ENCODE data around the gene SLC38A6. TPM values are rescaled to one million over a fixed set of nuclear protein-coding genes. Genes with fewer than 3 reads are reported as not detected.
A peak's percentile ranks its signal among the peaks of the same experiment; 100 is the strongest.

SLC38A6 gene
- total RNA-seq, 4 donors from 2014 or later = 16.1 to 47.7 (median 32.4) TPM

DNA sequence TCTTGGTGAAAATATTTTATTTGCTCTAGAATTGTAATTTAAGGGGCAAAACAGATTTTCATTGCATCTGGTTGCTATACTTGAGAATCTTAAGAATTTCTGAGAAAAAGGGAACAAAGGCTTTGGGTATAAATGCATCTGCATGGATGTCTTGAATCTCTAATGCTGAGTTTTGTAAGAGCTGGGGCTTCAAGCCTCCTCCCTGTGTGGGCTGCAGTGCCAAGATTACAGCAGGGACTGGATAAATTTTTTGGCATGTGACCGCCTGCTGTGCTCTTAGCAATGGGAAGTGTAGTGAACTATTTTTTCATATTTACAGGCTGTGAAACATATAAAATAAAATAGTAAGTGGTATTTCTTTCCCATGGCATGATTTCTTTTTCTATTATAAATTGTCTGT, 70.0 kb downstream of the SLC38A6 start:
- Histone ChIP-seq H3K4me3 (replicated peaks in 1 of 3) (no peak overlapping the region), H3K27ac (no peak overlapping the region), H3K27me3 (no peaks in the 10 kb centered on the region), H3K36me3 (no peaks in the 10 kb centered on the region), H3K9me3 (no peaks in the 10 kb centered on the region), H3K4me1 (no peaks in the 10 kb centered on the region)
- peak in 1 of 2 donors; percentile 5 for DNase-seq
- TF ChIP-seq CTCF (IDR thresholded peaks at IDR 0.05) (no peak), POLR2A (IDR thresholded peaks at IDR 0.05) (no peak)
- WGBS, 2 donors = 82 to 84% methylated on average over 1 of the region's 1 CpG
- intact Hi-C loops (cut with DNase I) = no loop called here

DNA sequence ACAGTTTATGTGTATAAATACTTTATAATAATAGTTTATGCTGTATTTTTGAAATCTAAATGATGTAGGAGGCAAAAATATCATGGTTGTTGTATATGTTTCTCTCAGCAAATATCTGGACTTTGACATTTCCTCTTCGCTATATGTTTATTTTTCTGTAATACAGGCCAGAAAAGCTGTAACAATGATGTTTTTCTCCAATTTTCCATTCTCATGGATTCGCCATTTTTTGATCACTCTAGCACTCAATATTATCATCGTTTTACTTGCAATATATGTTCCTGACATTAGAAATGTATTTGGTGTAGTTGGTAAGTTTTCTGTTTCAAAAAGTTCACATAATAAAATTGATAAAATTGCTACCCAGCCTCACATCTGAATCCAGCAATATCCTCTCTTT, 70.6 kb downstream of the SLC38A6 start:
- H3K4me1 ChIP-seq = no peaks in the 10 kb centered on the region
- 93 to 94% methylated on average over 3 of the region's 3 CpGs for WGBS, 2 donors
- H3K9me3 ChIP-seq = no peaks in the 10 kb centered on the region
- no peaks in the 10 kb centered on the region for H3K27me3 ChIP-seq
- H3K27ac ChIP-seq = no peak overlapping the region
- TF ChIP-seq POLR2A (IDR thresholded peaks at IDR 0.05) (no peak), CTCF (IDR thresholded peaks at IDR 0.05) (no peak)
- H3K36me3 ChIP-seq = no peaks in the 10 kb centered on the region
- DNase-seq = no peak
- intact Hi-C loops (cut with DNase I) = no loop called here
- H3K4me3 ChIP-seq (replicated peaks in 1 of 3) = no peak overlapping the region

DNA sequence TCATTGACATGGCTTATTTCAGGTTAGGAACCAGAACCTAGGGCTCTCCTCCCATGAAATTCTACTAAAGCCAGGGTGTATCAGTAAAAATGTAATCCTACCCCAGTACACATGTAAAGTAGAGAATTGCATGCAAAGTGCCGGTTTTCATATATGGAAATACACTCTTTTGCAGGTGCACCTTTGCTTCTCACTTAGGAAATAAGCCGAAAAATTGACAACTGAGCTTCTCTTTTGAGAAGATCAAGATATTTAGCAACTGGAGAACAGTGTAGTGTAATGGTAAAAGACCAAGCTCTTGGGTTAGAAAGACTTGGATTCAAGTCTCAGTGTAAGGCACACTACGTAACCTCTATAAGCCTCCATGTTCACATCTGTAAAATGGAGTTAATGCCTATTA, 82.4 kb downstream of the SLC38A6 start:
- Histone ChIP-seq H3K27me3 (no peaks in the 10 kb centered on the region), H3K27ac (no peak overlapping the region), H3K4me1 (no peaks in the 10 kb centered on the region), H3K36me3 (no peaks in the 10 kb centered on the region), H3K4me3 (replicated peaks in 1 of 3) (no peak overlapping the region), H3K9me3 (no peaks in the 10 kb centered on the region)
- no peak for TF ChIP-seq POLR2A (IDR thresholded peaks at IDR 0.05)
- no peak for TF ChIP-seq CTCF (IDR thresholded peaks at IDR 0.05)
- WGBS, 2 donors = 96 to 97% methylated on average over 3 of the region's 3 CpGs
- DNase-seq = no peak
- intact Hi-C loops (cut with DNase I) = no loop called here

GRCh38 chr14:61064210-61064609, 83.2 kb downstream of the SLC38A6 start:
- 92% methylated on average over 2 of the region's 2 CpGs for WGBS, 2 donors
- DNase-seq = no peak
- Histone ChIP-seq H3K9me3 (no peaks in the 10 kb centered on the region), H3K4me3 (replicated peaks in 1 of 3) (no peak overlapping the region), H3K36me3 (no peaks in the 10 kb centered on the region), H3K27me3 (no peaks in the 10 kb centered on the region), H3K4me1 (no peaks in the 10 kb centered on the region), H3K27ac (no peak overlapping the region)
- TF ChIP-seq CTCF (IDR thresholded peaks at IDR 0.05) = no peak
- no peak for TF ChIP-seq POLR2A (IDR thresholded peaks at IDR 0.05)
- intact Hi-C loops (cut with DNase I) = no loop called here

DNA sequence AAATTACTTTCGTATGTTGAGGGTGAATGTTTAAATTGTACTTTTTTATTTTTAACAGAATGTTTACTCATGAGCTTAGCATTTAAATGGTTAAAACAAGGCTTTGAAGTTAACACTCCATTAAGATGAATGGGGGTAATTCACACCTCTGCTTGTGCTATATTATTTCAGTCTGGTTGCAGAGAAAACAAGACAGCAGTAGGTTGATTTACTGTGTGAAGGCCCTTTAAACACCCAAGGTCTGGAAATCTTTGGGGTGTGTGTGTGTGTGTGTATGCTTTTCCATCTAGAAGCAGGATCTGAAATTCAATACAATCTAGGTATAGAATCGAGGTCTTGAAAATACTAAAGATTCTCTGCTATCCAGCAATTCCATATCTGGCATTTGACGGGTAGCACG, 83.8 kb downstream of the SLC38A6 start:
- Histone ChIP-seq H3K27ac (no peak overlapping the region), H3K4me1 (no peaks in the 10 kb centered on the region), H3K4me3 (replicated peaks in 1 of 3) (no peak overlapping the region), H3K36me3 (no peaks in the 10 kb centered on the region), H3K9me3 (no peaks in the 10 kb centered on the region), H3K27me3 (no peaks in the 10 kb centered on the region)
- intact Hi-C loops (cut with DNase I) = no loop called here
- WGBS, 2 donors = 95 to 96% methylated on average over 4 of the region's 4 CpGs
- DNase-seq = no peak
- no peak for TF ChIP-seq POLR2A (IDR thresholded peaks at IDR 0.05)
- TF ChIP-seq CTCF (IDR thresholded peaks at IDR 0.05) = no peak
